Gastroesophageal sphincter (tissue), 3 donors: Measurements from ENCODE around the gene INTS14.

Experiments used
- CTCF ChIP-seq, 4 experiments: fragments of 200-600 bp in 2 of 4; fragments of 450-650 bp in 2 of 4; sonication (generic) in 1 of 4; IDR thresholded peaks; one replicate each; pipeline ENCODE4 v1.5.1; 2017 to 2019; ENCODE audit warnings: antibody characterized with exemption in 4 of 4, mild to moderate bottlenecking in 2 of 4, moderate library complexity in 2 of 4
- EP300 ChIP-seq: sonication (generic); formaldehyde crosslinking; IDR thresholded peaks from one replicate; pipeline ENCODE4 v1.6.1; 2017; ENCODE audit warnings: antibody characterized with exemption, mild to moderate bottlenecking
- POLR2A ChIP-seq, 2 donors: fragments of 450-650 bp; IDR thresholded peaks; one replicate each; pipeline ENCODE4 v1.6.1; 2017; ENCODE audit warnings: antibody characterized with exemption in 2 of 2, mild to moderate bottlenecking in 2 of 2, moderate library complexity in 1 of 2
- POLR2AphosphoS5 ChIP-seq: sonication (generic); formaldehyde crosslinking; IDR thresholded peaks from one replicate; pipeline ENCODE4 v1.6.1; 2017; ENCODE audit warnings: antibody characterized with exemption

DNA sequence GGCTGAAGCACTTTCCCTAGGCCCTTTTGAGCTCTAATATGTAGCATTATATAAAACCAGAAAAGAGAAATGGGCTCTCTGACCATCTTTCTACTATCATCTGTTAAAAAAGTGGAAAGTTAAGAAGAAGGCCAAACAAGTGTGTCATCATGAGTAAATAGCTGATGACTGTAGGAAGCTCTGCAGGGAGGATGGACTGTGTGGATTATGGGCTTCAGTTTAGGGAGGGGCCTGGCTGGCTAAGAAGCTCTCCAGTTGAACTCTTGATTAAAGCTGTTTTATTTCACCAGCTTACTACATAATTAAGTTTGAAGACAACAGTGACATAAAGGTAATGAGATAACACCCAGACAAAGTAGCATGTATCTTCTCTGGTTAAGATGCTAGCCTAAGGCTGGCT lies 30.6 kb downstream of the INTS14 start:
- TF ChIP-seq CTCF (IDR thresholded peaks at IDR 0.05) (no peak), POLR2A (IDR thresholded peaks at IDR 0.05) (no peak), POLR2AphosphoS5 (no peak), EP300 (no peak)
